ENCODE measurements around the gene ATP6V1G2. TPM values are rescaled to one million over a fixed set of nuclear protein-coding genes. Genes with fewer than 3 reads are reported as not detected.

Gene ATP6V1G2
- polyA plus RNA-seq, 3 donors: 0.41 TPM; not detected in 2

- Histone ChIP-seq H3K27me3 (ENCODE audit: control insufficient read depth in 2 of 2, insufficient read depth in 2 of 2, low read length in 2 of 2) (no peaks in the 10 kb centered on the region), H4K20me1 (ENCODE audit: insufficient read depth, low read length) (no peaks in the 10 kb centered on the region), H2AFZ (ENCODE audit: insufficient read depth, low read depth, low read length, poor library complexity, severe bottlenecking) (no peak overlapping the region), H3K79me2 (ENCODE audit: insufficient read depth, low read length) (peaks cover 15% of the 10 kb centered on the region), H3K4me3 (replicated peaks in 1 of 3; ENCODE audit: low read depth in 2 of 3, low read length in 3 of 3) (peak overlapping the region in 2 of 3 experiments; percentile 4 to 66), H3K4me1 (ENCODE audit: control insufficient read depth in 1 of 2, insufficient read depth in 2 of 2, low read length in 2 of 2) (peaks cover 84 to 85% of the 10 kb centered on the region in 2 donors), H3K9me3 (replicated peaks in 1 of 2; ENCODE audit: control insufficient read depth in 1 of 2, insufficient read depth in 1 of 2, low read length in 2 of 2) (no peaks in the 10 kb centered on the region), H3K36me3 (replicated peaks in 1 of 2; ENCODE audit: control insufficient read depth in 1 of 2, insufficient read depth in 2 of 2, low read length in 2 of 2) (no peaks in the 10 kb centered on the region), H3K9ac (ENCODE audit: insufficient read depth, low read length, poor library complexity, severe bottlenecking) (peak overlapping the region; percentile 75), H3K27ac (ENCODE audit: low read depth in 1 of 2, low read length in 2 of 2) (peak overlapping the region; percentile 96 to 98), H3K4me2 (replicated peaks; ENCODE audit: extremely low read depth, low read length, poor library complexity, severe bottlenecking) (peak overlapping the region; percentile 78)
- H3K36me3 Mint-ChIP-seq: peaks cover 18 to 26% of the 10 kb centered on the region in 2 donors
- H3K27ac Mint-ChIP-seq: peak overlapping the region; percentile 91 to 98 (median 94)
- peaks cover 87% of the 10 kb centered on the region for H3K4me1 Mint-ChIP-seq
- no peaks in the 10 kb centered on the region for H3K9me3 Mint-ChIP-seq
- no peak for DNase-seq
- intact Hi-C loops (cut with micrococcal nuclease): loop anchor here in 1 of 2 donors (1.0 kb wide), 1 partner anchor 8 kb away; no protein-coding TSS in a partner anchor
- H3K27me3 Mint-ChIP-seq (ENCODE audit: low read depth in 3 of 3): peaks cover 0 to 4% (median 0%) of the 10 kb centered on the region in 3 donors
- peak overlapping the region; percentile 79 to 81 for H3K4me3 Mint-ChIP-seq
- TF ChIP-seq CTCF (IDR thresholded peaks at IDR 0.05): no peak
These were observed 14.3 kb upstream of the ATP6V1G2 start for GRCh38 chr6:31560697-31561058.

- Histone ChIP-seq H3K36me3 (replicated peaks in 1 of 2; ENCODE audit: control insufficient read depth in 1 of 2, insufficient read depth in 2 of 2, low read length in 2 of 2) (no peaks in the 10 kb centered on the region), H2AFZ (ENCODE audit: insufficient read depth, low read depth, low read length, poor library complexity, severe bottlenecking) (no peak overlapping the region), H3K9me3 (replicated peaks in 1 of 2; ENCODE audit: control insufficient read depth in 1 of 2, insufficient read depth in 1 of 2, low read length in 2 of 2) (no peaks in the 10 kb centered on the region), H3K4me3 (replicated peaks in 1 of 3; ENCODE audit: low read depth in 2 of 3, low read length in 3 of 3) (peak overlapping the region in 2 of 3 experiments; percentile 4 to 66), H3K79me2 (ENCODE audit: insufficient read depth, low read length) (peaks cover 15% of the 10 kb centered on the region), H4K20me1 (ENCODE audit: insufficient read depth, low read length) (no peaks in the 10 kb centered on the region), H3K9ac (ENCODE audit: insufficient read depth, low read length, poor library complexity, severe bottlenecking) (peak overlapping the region; percentile 75), H3K27me3 (ENCODE audit: control insufficient read depth in 2 of 2, insufficient read depth in 2 of 2, low read length in 2 of 2) (no peaks in the 10 kb centered on the region), H3K4me1 (ENCODE audit: control insufficient read depth in 1 of 2, insufficient read depth in 2 of 2, low read length in 2 of 2) (peaks cover 84 to 85% of the 10 kb centered on the region in 2 donors), H3K4me2 (replicated peaks; ENCODE audit: extremely low read depth, low read length, poor library complexity, severe bottlenecking) (peak overlapping the region; percentile 78), H3K27ac (ENCODE audit: low read depth in 1 of 2, low read length in 2 of 2) (peak overlapping the region; percentile 96 to 98)
- H3K4me1 Mint-ChIP-seq: peaks cover 84% of the 10 kb centered on the region
- peaks cover 15 to 26% of the 10 kb centered on the region in 2 donors for H3K36me3 Mint-ChIP-seq
- TF ChIP-seq CTCF (IDR thresholded peaks at IDR 0.05): no peak
- WGBS (ENCODE audit: insufficient coverage): 0% methylated on average over 4 of the region's 7 CpGs
- peak overlapping the region; percentile 79 to 81 for H3K4me3 Mint-ChIP-seq
- no peaks in the 10 kb centered on the region for H3K9me3 Mint-ChIP-seq
- H3K27ac Mint-ChIP-seq: peak overlapping the region; percentile 91 to 98 (median 94)
- H3K27me3 Mint-ChIP-seq (ENCODE audit: low read depth in 3 of 3): peaks cover 0 to 4% (median 0%) of the 10 kb centered on the region in 3 donors
- intact Hi-C loops (cut with micrococcal nuclease): loop anchor here in 1 of 2 donors (1.0 to 2.0 kb wide), 2 partner anchors 8 to 27 kb away; partner anchors contain the start of gene LST1
- DNase-seq: peak; percentile 94 to 97 (median 95)
These were observed 13.7 kb upstream of the ATP6V1G2 start for GRCh38 chr6:31559958-31560696.
